Pons (tissue), 1 donor: ENCODE measurements around the gene C2CD2.

Experiments
- DNase-seq: peaks from one replicate; pipeline ENCODE4 v3.0.0-alpha.2; 2016; ENCODE audit warnings: low spot score

Gene C2CD2

GRCh38 chr21:41846033-41846317 is 107.8 kb downstream of the C2CD2 start:
- no peak for DNase-seq

DNA sequence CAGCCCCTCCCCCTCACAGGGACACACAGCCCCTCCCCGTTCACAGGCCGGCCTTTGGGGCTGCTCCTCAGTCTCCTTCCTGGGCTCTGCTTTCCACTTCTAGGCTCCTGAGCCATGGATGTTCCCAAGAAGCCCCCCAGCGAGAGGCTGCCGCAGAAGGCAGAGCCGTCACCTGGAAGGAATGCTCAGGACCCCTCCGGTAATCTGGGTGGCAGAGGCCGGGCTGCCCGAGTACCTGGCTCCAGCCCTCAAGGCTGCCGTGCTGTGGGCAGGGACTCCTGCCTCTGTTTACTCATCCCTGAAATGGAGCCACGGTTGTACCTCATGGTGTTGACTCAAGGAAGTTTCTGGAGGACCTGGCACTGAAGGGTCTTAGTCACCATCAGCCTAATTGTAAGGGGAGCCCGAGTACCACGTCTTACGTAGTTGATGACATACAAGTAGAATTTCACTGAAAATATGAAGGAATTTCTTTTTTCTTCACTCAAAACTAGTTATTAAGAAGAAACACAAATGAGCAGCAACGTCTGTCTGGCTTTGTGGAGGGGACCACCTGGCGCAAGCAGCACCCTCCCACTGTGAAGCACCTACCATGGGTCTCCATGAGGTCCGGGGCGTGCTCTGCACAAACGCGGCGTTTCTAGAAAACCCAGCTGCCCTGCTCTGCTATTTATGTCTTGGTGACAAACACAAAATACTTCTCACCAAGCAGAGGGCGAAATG is 108.3 kb downstream of the C2CD2 start:
- DNase-seq, result no peak

- no peak for DNase-seq
Observed at GRCh38 chr21:41843584-41843983, 110.2 kb downstream of the C2CD2 start.

DNA sequence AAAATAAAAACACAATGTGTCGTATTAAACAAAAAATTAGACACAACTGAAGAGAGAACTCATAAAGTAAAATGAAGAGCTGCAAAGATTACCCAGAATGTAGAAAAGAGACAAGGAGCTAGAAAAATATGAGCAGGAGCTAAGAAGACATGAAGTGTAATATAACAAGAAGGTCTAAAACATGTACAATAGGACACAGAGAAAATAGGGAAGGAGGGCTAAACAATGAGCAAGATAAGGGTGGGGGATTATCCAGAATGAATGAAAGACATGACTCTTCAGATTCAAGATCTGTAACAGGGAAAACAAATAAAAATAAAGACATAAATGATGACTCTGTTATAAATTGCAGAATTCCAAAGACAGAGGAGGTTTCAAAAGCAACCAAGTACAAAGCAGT is 112.9 kb downstream of the C2CD2 start:
- no peak for DNase-seq

GRCh38 chr21:41839387-41840000 is 114.3 kb downstream of the C2CD2 start:
- DNase-seq, result no peak

DNA sequence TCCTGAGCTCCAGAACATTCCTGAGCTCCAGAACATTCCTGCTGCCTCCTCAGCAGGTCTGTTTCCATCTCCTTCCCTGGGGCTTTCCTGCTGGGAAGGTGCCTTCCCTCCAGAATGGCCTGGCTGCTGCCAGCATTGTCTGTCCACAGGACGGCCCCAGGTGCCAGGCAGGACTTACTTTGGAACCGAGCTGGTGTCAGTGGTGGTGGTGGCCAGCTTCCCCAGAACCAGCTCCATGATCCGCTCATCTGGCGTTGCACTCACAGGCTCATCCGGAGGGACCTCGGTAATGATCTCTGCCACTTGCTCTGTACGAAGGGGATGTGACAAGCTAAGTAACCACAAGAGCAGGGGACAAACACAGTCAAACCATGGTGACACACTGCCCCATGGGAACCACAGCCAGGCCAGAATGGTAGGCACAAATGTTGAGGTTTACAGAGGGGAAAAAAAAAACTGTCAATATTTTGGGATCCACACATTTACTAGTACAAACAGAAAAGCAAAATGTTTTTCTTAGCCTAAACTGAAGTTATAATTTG is 116.0 kb downstream of the C2CD2 start:
- no peak for DNase-seq

DNA sequence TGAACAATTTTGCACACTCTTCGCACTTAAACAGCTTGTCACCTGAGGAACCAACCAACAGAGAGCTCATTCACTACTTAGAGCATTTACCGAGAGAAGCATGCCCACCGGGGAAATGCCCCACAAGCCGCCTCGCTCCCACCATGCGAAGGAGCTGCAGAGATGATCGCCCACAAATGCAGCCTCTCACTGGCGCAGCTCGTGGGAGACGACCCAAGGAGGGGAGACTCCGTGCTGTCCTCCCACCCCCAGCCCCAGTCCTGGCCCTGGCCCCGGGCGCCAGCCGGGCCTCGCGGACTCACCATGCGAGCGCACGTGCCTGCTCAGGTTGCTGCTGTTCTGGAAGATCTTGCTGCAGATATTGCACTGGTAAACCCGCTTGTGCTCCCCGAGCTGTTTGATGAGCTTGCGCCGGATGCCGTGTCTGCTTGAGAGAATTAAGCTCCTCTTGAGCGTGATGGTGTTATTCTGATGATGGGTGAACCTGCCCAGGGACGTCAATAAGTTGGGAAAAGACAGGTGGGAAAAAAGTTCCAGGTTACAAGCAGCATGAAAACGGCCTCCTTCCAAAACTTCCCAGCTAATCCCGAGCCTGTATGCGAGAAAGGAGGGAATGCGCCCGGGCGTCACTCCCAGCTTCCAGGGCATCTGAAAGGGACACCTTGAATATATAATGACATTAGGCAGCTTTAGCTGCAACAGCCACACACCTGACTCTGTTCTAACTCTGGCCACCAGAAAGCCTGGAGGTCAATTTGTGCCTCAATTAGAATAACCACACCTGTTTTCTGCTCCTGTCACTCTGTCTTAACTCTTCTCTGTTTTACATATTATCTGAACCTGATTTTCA is 117.4 kb downstream of the C2CD2 start:
- DNase-seq, result no peak

GRCh38 chr21:41835711-41836154 is 118.1 kb downstream of the C2CD2 start:
- no peak for DNase-seq
